HCT116 (cell line): ENCODE results near the gene TLX3. TPM values are rescaled to one million over a fixed set of nuclear protein-coding genes. Genes with fewer than 3 reads are reported as not detected.

Source experiments
- ATAC-seq: fragments of 200-7000 bp; cut with Tn5 transposase; 2 replicates; pipeline ENCODE4 v1.9.1; 2020; ENCODE audit warnings: mild to moderate bottlenecking, moderate library complexity
- BruUV-seq: library from RNA; stranded (reverse); fragments of 400-500 nt; replicated peaks from 2 replicates; lab custom pipeline; 2021; lab: Mats Ljungman, UMichigan
- CTCF ChIA-PET: fragments of 300-600 bp; sonication (Branson Sonifier 250); formaldehyde crosslinking; loops from one replicate; lab custom pipeline; 2021; ENCODE audit warnings: antibody characterized with exemption; lab: Charles Lee
- POLR2A ChIA-PET: fragments of 300-600, 350-600 bp; sonication (Branson Sonifier 250); formaldehyde crosslinking; loops from one replicate; lab custom pipeline; 2021; ENCODE audit warnings: antibody characterized with exemption; lab: Charles Lee
- RAD21 ChIA-PET, 2 experiments: fragments of 300-600 bp; sonication (Branson Sonifier 250); formaldehyde crosslinking; loops; one replicate each; lab custom pipeline; 2023; ENCODE audit warnings: low total read pairs in 2 of 2; ENCODE audit not compliant: uncharacterized antibody in 2 of 2, unreplicated experiment in 2 of 2, low non-redundant PET in 1 of 2; lab: Charles Lee
- DNase-seq: peaks from one replicate; pipeline ENCODE4 v3.0.0-alpha.2; 2010; ENCODE audit warnings: low read depth, low spot score
- H2AFZ ChIP-seq: fragments of 200-600 bp; shearing (Covaris generic), sonication (generic); 2 replicates; pipeline ENCODE4 v1.6.1; 2017; ENCODE audit warnings: low read depth, mixed run types, mixed read lengths, antibody characterized with exemption, low read length; ENCODE audit not compliant: poor library complexity, severe bottlenecking
- H3K27ac ChIP-seq: 2 replicates; pipeline ENCODE4 v1.5.1; 2012; ENCODE audit warnings: low read depth, low read length
- H3K27me3 ChIP-seq: fragments of 200-600 bp; sonication (generic); 2 replicates; pipeline ENCODE4 v1.6.1; 2016; ENCODE audit warnings: mixed run types, low read length, mixed read lengths; ENCODE audit not compliant: insufficient read depth
- H3K36me3 ChIP-seq, 2 experiments: fragments of 200-500 bp in 1 of 2; fragments of 200-600 bp in 1 of 2; sonication (Bioruptor generic) in 1 of 2; sonication (generic) in 1 of 2; 2 replicates each; pipeline versions ENCODE4 v1.5.1 to v1.6.1; 2014 to 2016; ENCODE audit warnings: low read length in 2 of 2, inconsistent platforms in 1 of 2, mixed read lengths in 1 of 2, mixed run types in 1 of 2; ENCODE audit not compliant: insufficient read depth in 2 of 2, control insufficient read depth in 1 of 2
- H3K4me1 ChIP-seq, 2 experiments: fragments of 200-600 bp in 1 of 2; sonication (generic) in 1 of 2; 2 replicates each; pipeline versions ENCODE4 v1.5.1 to v1.6.1; 2012 to 2017; ENCODE audit warnings: low read length in 2 of 2, inconsistent platforms in 1 of 2, mild to moderate bottlenecking in 1 of 2, mixed read lengths in 1 of 2, mixed run types in 1 of 2, moderate library complexity in 1 of 2; ENCODE audit not compliant: insufficient read depth in 2 of 2, control insufficient read depth in 1 of 2
- H3K4me2 ChIP-seq: fragments of 200-600 bp; sonication (generic); 2 replicates; pipeline ENCODE4 v1.6.1; 2017; ENCODE audit warnings: mixed run types, low read length, mixed read lengths
- H3K4me3 ChIP-seq, 2 experiments: fragments of 200-600 bp in 1 of 2; sonication (generic) in 1 of 2; replicated peaks in 1 of 2; 2 replicates each; pipeline ENCODE4 v1.5.1; 2011 to 2016; ENCODE audit warnings: low read length in 2 of 2, control low read depth in 1 of 2, low read depth in 1 of 2, mild to moderate bottlenecking in 1 of 2, mixed read lengths in 1 of 2, mixed run types in 1 of 2
- H3K79me2 ChIP-seq: fragments of 200-600 bp; sonication (generic); 2 replicates; pipeline ENCODE4 v1.6.1; 2017; ENCODE audit warnings: mild to moderate bottlenecking, mixed run types, low read length, moderate library complexity, mixed read lengths; ENCODE audit not compliant: insufficient read depth
- H3K9ac ChIP-seq: fragments of 200-600 bp; sonication (generic); 2 replicates; pipeline ENCODE4 v1.6.1; 2016; ENCODE audit warnings: low read length, mixed read lengths
- H3K9me2 ChIP-seq: fragments of 200-600 bp; sonication (generic), shearing (Covaris generic); 2 replicates; pipeline ENCODE4 v1.6.1; 2017; ENCODE audit warnings: mixed run types, mild to moderate bottlenecking, moderate library complexity; ENCODE audit not compliant: insufficient read depth
- H3K9me3 ChIP-seq, 2 experiments: fragments of 200-500 bp in 1 of 2; fragments of 200-600 bp in 1 of 2; sonication (Bioruptor generic) in 1 of 2; sonication (generic) in 1 of 2; 2 replicates each; pipeline ENCODE4 v1.6.1; 2014 to 2017; ENCODE audit warnings: low read length in 2 of 2, mixed read lengths in 2 of 2, inconsistent platforms in 1 of 2, low read depth in 1 of 2, mild to moderate bottlenecking in 1 of 2, mixed run types in 1 of 2, moderate library complexity in 1 of 2; ENCODE audit not compliant: control insufficient read depth in 1 of 2, insufficient read depth in 1 of 2
- H4K20me1 ChIP-seq: fragments of 200-600 bp; sonication (generic), shearing (Covaris generic); 2 replicates; pipeline ENCODE4 v1.6.1; 2017; ENCODE audit warnings: mixed run types, mild to moderate bottlenecking, moderate library complexity; ENCODE audit not compliant: insufficient read depth
- CTCF ChIP-seq, 3 experiments: fragments of 200-600 bp in 1 of 3; sonication (generic) in 1 of 3; IDR thresholded peaks in 2 of 3; conservative IDR thresholded peaks in 1 of 3; 2 replicates each; pipeline ENCODE4 v1.5.1; 2012 to 2017; ENCODE audit warnings: low read depth in 2 of 3, low read length in 2 of 3, antibody characterized with exemption in 1 of 3, borderline replicate concordance in 1 of 3, control low read depth in 1 of 3, mild to moderate bottlenecking in 1 of 3, mixed read lengths in 1 of 3, mixed run types in 1 of 3, moderate library complexity in 1 of 3; ENCODE audit not compliant: insufficient read depth in 1 of 3
- EGR1 ChIP-seq: IDR thresholded peaks from 2 replicates; pipeline ENCODE4 v1.6.1; 2012; ENCODE audit warnings: low read depth
- ELF1 ChIP-seq: IDR thresholded peaks from 2 replicates; pipeline ENCODE4 v1.6.1; 2012; ENCODE audit warnings: low read depth, borderline replicate concordance
- TCF7L2 ChIP-seq: IDR thresholded peaks from 2 replicates; pipeline ENCODE4 v1.7.0; 2011; ENCODE audit warnings: borderline replicate concordance, inconsistent platforms; ENCODE audit not compliant: insufficient read depth, insufficient read length; ENCODE audit errors: extremely low read depth
- YY1 ChIP-seq: IDR thresholded peaks from 2 replicates; pipeline ENCODE4 v1.6.1; 2011; ENCODE audit warnings: low read length, low read depth, moderate library complexity, mild to moderate bottlenecking; ENCODE audit not compliant: insufficient replicate concordance; ENCODE audit errors: extremely low read depth
- ZNF274 ChIP-seq: fragments of 200-500 bp; sonication (Bioruptor generic); IDR thresholded peaks from 2 replicates; pipeline ENCODE4 v1.6.1; 2014; ENCODE audit warnings: mild to moderate bottlenecking, low read depth, low read length, inconsistent platforms
- intact Hi-C: fragments of 100-400 bp; cut with micrococcal nuclease; formaldehyde crosslinking; loops from 2 replicates; pipeline ENCODE4 v1.10.0; 2022
- total RNA-seq: library from RNA; stranded (reverse); gene quantifications from one replicate; pipeline ENCODE4 v1.2.1, GENCODE V29; 2021; ENCODE audit not compliant: unreplicated experiment
- TF ChIP-seq, protein P1 (sequence below): IDR thresholded peaks from 2 replicates; pipeline ENCODE4 v1.6.1; 2012
- TF ChIP-seq, protein P2 (sequence below): IDR thresholded peaks from 2 replicates; pipeline ENCODE4 v1.6.1; 2011; ENCODE audit warnings: mild to moderate bottlenecking, low read length, moderate library complexity; ENCODE audit not compliant: insufficient replicate concordance; ENCODE audit errors: extremely low read depth

The TLX3 gene
- total RNA-seq, 1 experiment from 2014 or later, result 4.6 TPM

GRCh38 chr5:171308453-171309275, at the start of gene TLX3 (continued):
- no peak for TF ChIP-seq CTCF (IDR thresholded peaks at IDR 0.05 in 2 of 3, conservative IDR thresholded peaks at IDR 0.05 in 1 of 3; ENCODE audit: borderline replicate concordance in 1 of 3, insufficient read depth in 1 of 3, low read depth in 2 of 3, low read length in 2 of 3)
- TF ChIP-seq, protein P1, sequence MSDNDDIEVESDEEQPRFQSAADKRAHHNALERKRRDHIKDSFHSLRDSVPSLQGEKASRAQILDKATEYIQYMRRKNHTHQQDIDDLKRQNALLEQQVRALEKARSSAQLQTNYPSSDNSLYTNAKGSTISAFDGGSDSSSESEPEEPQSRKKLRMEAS, result 0 out of 2 replicates have a peak, but pooled peaks have one; percentile 13

DNA sequence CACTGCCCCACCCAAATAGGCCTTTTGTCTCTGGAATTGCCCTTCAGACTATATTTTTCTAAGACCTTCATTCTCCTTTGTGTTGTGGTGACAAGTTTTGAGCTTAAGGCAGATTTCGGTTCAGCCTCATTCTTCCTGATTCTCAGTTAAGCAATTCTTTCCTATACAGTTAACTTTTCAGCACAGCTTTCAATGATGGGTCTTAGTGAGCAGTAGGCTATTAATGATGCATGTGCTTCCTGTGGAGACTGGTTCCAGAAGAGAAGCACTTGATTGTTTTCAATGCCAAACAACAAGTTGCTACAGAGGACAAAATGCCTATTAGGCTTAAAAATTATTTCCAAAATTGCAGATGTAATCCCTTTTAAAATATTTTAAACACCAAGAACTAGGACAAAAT, 47.7 kb upstream of the TLX3 start:
- no TSS peak for BruUV-seq
- no peaks in the 10 kb centered on the region for H3K27me3 ChIP-seq
- ChIA-PET POLR2A (no interaction called here), CTCF (interaction anchor here (3.0 kb wide), 1 partner anchor 12 kb away, joined by 10 read pairs; no protein-coding TSS in a partner anchor), RAD21 (no interaction called here)
- no peak overlapping the region for H3K9ac ChIP-seq
- H3K4me1 ChIP-seq, result no peaks in the 10 kb centered on the region
- no peak for DNase-seq
- no peak for ATAC-seq
- TF ChIP-seq TCF7L2 (no peak), EGR1 (no peak), ZNF274 (no peak), YY1 (no peak), ELF1 (no peak)
- TF ChIP-seq, protein P2, sequence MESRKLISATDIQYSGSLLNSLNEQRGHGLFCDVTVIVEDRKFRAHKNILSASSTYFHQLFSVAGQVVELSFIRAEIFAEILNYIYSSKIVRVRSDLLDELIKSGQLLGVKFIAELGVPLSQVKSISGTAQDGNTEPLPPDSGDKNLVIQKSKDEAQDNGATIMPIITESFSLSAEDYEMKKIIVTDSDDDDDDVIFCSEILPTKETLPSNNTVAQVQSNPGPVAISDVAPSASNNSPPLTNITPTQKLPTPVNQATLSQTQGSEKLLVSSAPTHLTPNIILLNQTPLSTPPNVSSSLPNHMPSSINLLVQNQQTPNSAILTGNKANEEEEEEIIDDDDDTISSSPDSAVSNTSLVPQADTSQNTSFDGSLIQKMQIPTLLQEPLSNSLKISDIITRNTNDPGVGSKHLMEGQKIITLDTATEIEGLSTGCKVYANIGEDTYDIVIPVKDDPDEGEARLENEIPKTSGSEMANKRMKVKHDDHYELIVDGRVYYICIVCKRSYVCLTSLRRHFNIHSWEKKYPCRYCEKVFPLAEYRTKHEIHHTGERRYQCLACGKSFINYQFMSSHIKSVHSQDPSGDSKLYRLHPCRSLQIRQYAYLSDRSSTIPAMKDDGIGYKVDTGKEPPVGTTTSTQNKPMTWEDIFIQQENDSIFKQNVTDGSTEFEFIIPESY, result no peak
- no peaks in the 10 kb centered on the region for H3K9me2 ChIP-seq
- H2AFZ ChIP-seq, result no peak overlapping the region
- no peaks in the 10 kb centered on the region for H4K20me1 ChIP-seq
- no peak overlapping the region for H3K4me2 ChIP-seq
- no peak overlapping the region for H3K4me3 ChIP-seq
- no peaks in the 10 kb centered on the region for H3K79me2 ChIP-seq
- H3K9me3 ChIP-seq, result no peaks in the 10 kb centered on the region
- no peaks in the 10 kb centered on the region for H3K36me3 ChIP-seq
- intact Hi-C loops, result no loop called here
- no peak overlapping the region for H3K27ac ChIP-seq
